Measurements from ENCODE around the gene TBL3. TPM values are rescaled to one million over a fixed set of nuclear protein-coding genes. Genes with fewer than 3 reads are reported as not detected.
"Not testable (repeated sequence)": the region's sequence is repeated elsewhere in the genome, so short reads cannot be mapped to it uniquely, and the experiment has no call there.

TBL3 gene
- total and polyA plus RNA-seq, 7 experiments from 2014 or later: 17.2 to 89.8 (median 32.8) TPM

DNA sequence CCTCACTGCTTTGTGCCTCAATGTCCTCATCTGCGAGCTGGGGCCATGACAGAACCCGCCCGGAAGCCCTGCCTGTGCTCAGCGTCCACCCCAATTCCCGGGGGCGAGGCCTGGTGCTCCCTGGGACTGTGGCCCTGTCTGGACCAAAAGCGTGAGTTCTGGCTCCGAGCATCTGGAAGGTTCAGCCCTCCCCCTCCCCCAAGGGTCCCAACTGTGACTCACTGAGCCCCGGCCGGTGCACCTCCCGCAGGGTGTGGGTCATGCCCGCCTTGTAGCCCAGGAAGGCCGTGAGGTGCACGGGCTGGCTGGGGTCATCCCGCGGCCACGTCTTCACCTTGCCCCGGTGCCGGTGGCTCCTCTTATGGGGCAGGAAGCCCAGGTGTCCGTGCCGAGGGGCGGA lies 18.1 kb upstream of the TBL3 start:
- Mint-ChIP-seq H3K27me3 (peaks cover 0 to 3% (median 0%) of the 10 kb centered on the region in 5 donors), H3K4me1 (no peaks in the 10 kb centered on the region), H3K4me3 (no peak overlapping the region), H3K27ac (no peak overlapping the region), H3K9me3 (no peaks in the 10 kb centered on the region), H3K36me3 (no peaks in the 10 kb centered on the region)
- CTCF ChIA-PET: no interaction called here
- no peak overlapping the region for H3K4me3 ChIP-seq (ENCODE audit: low read length)
- no peaks in the 10 kb centered on the region for H3K36me3 ChIP-seq (ENCODE audit: control insufficient read depth in 2 of 3, insufficient read depth in 3 of 3, low read length in 3 of 3)
- H3K27me3 ChIP-seq (ENCODE audit: control insufficient read depth in 2 of 2, insufficient read depth in 2 of 2, low read length in 2 of 2): no peaks in the 10 kb centered on the region
- no peak overlapping the region for H3K27ac ChIP-seq (ENCODE audit: low read depth, low read length)
- POLR2A ChIA-PET: interaction anchor here (0.6 to 1.9 kb wide), 2 partner anchors 11 to 142 kb away, joined by 4 to 5 read pairs; partner anchors contain the start of gene MSRB1
- DNase-seq: no peak
- peaks cover 0 to 2% of the 10 kb centered on the region in 2 donors for H3K4me1 ChIP-seq (ENCODE audit: control insufficient read depth in 2 of 2, insufficient read depth in 2 of 2, low read length in 2 of 2)
- intact Hi-C loops (cut with micrococcal nuclease): no loop called here
- no peaks in the 10 kb centered on the region for H3K9me3 ChIP-seq (ENCODE audit: control insufficient read depth in 2 of 3, low read length in 3 of 3)
- ATAC-seq: no peak

DNA sequence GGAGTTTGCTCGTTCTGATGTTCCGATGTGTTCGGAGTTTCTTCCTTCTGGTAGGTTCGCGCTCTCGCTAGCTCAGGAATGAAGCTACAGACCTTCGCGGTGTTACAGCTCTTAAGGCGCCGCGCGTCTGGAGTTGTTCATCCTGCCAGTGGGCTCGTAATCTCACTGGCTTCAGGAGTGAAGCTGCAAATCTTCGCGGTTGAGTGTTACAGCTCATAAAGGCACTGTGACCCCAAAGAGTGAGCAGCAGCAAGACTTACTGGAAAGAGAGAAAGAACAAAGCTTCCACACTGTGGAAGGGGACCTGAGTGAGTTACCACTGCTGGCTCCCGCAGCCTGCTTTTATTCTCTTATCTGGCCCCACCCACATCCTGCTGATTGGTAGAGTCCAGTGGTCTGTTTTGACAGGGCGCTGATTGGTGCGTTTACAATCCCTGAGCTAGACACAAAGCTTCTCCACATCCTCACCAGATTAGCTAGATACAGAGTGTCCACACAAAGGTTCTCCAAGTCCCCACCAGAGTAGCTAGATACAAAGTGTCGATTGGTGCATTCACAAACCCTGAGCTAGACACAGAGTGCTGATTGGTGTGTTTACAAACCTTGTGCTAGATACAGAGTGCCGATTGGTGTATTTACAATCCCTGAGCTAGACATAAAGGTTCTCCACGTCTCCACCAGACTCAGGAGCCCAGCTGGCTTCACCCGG lies 14.3 kb upstream of the TBL3 start:
- ATAC-seq; DNase-seq; H3K27me3 ChIP-seq (ENCODE audit: control insufficient read depth in 2 of 2, insufficient read depth in 2 of 2, low read length in 2 of 2); H3K27ac Mint-ChIP-seq; H3K36me3 Mint-ChIP-seq; H3K27ac ChIP-seq (ENCODE audit: low read depth, low read length); H3K9me3 ChIP-seq (ENCODE audit: control insufficient read depth in 2 of 3, low read length in 3 of 3); CTCF ChIA-PET; H3K9me3 Mint-ChIP-seq; H3K27me3 Mint-ChIP-seq; H3K4me3 ChIP-seq (ENCODE audit: low read length); intact Hi-C loops (cut with micrococcal nuclease); H3K4me3 Mint-ChIP-seq: not testable (repeated sequence)
- H3K4me1 Mint-ChIP-seq: peaks cover 11 to 25% (median 16%) of the 10 kb centered on the region in 7 donors
- POLR2A ChIA-PET: interaction anchor here (1.4 kb wide), 1 partner anchor 14 kb away, joined by 3 read pairs; no protein-coding TSS in a partner anchor
- peaks cover 0 to 15% (median 4%) of the 10 kb centered on the region in 3 experiments for H3K36me3 ChIP-seq (ENCODE audit: control insufficient read depth in 2 of 3, insufficient read depth in 3 of 3, low read length in 3 of 3)
- peaks cover 15 to 25% of the 10 kb centered on the region in 2 donors for H3K4me1 ChIP-seq (ENCODE audit: control insufficient read depth in 2 of 2, insufficient read depth in 2 of 2, low read length in 2 of 2)

DNA sequence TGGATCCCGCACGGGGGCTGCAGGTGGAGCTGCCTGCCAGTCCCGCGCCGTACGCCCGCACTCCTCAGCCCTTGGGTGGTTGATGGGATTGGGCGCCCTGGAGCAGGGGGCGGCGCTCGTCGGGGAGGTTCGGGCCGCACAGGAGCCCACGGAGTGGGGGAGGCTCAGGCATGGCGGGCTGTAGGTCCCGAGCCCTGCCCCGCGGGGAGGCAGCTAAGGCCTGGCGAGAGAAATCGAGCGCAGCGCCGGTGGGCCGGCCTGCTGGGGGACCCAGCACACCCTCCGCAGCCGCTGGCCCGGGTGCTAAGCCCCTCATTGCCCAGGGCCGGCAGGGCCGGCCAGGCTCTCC lies 13.7 kb upstream of the TBL3 start:
- intact Hi-C loops (cut with micrococcal nuclease); DNase-seq; CTCF ChIA-PET; ATAC-seq; H3K27ac ChIP-seq (ENCODE audit: low read depth, low read length); H3K9me3 ChIP-seq (ENCODE audit: control insufficient read depth in 2 of 3, low read length in 3 of 3); H3K27me3 ChIP-seq (ENCODE audit: control insufficient read depth in 2 of 2, insufficient read depth in 2 of 2, low read length in 2 of 2); H3K4me3 ChIP-seq (ENCODE audit: low read length); H3K9me3 Mint-ChIP-seq; H3K4me3 Mint-ChIP-seq; H3K27ac Mint-ChIP-seq; H3K27me3 Mint-ChIP-seq: not testable (repeated sequence)
- POLR2A ChIA-PET: interaction anchor here (1.4 to 3.4 kb wide), 2 partner anchors 13 to 15 kb away, joined by 3 to 38 read pairs; partner anchors contain the start of gene TBL3
- peaks cover 3 to 20% (median 9%) of the 10 kb centered on the region in 3 experiments for H3K36me3 ChIP-seq (ENCODE audit: control insufficient read depth in 2 of 3, insufficient read depth in 3 of 3, low read length in 3 of 3)
- H3K4me1 ChIP-seq (ENCODE audit: control insufficient read depth in 2 of 2, insufficient read depth in 2 of 2, low read length in 2 of 2): peaks cover 15 to 30% of the 10 kb centered on the region in 2 donors
- Mint-ChIP-seq H3K36me3 (peaks cover 0 to 14% (median 5%) of the 10 kb centered on the region in 5 donors), H3K4me1 (peaks cover 11 to 30% (median 17%) of the 10 kb centered on the region in 7 donors)

DNA sequence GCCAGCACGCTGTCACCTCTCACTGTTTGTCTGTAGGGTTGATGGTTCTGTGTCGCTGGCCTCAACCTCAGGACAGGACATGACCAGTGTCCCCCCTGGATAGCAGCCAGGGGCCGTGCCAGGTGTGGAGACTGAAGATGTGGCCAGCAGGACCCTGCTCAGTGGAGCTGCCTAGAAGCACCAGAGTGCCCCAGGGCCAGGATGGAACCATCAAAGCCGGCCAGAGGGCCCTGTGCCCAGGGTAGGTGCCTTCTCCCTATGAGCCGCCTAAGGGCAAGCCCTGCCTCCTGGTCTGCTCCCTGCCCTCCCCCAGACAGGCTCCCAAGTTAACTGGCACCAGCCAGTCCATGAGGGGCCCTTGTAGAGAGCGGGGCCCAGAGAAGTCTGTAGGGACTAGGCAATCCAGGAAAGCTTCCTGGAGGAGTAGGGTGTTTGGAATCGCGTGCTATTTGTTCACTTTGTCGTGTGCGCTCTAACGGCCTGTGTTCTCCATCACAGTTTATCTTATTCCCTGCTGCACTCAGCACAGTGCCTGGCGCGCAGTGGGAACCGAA lies 13.1 kb upstream of the TBL3 start:
- H3K36me3 Mint-ChIP-seq: peaks cover 3 to 21% (median 8%) of the 10 kb centered on the region in 5 donors
- H3K27me3 Mint-ChIP-seq: peaks cover 0 to 2% (median 0%) of the 10 kb centered on the region in 5 donors
- Histone ChIP-seq H3K4me1 (ENCODE audit: control insufficient read depth in 2 of 2, insufficient read depth in 2 of 2, low read length in 2 of 2) (peaks cover 21 to 36% of the 10 kb centered on the region in 2 donors), H3K4me3 (ENCODE audit: low read length) (peak overlapping the region; percentile 86), H3K9me3 (ENCODE audit: control insufficient read depth in 2 of 3, low read length in 3 of 3) (no peaks in the 10 kb centered on the region), H3K27ac (ENCODE audit: low read depth, low read length) (no peak overlapping the region), H3K36me3 (ENCODE audit: control insufficient read depth in 2 of 3, insufficient read depth in 3 of 3, low read length in 3 of 3) (peaks cover 8 to 26% (median 10%) of the 10 kb centered on the region in 3 experiments), H3K27me3 (ENCODE audit: control insufficient read depth in 2 of 2, insufficient read depth in 2 of 2, low read length in 2 of 2) (no peaks in the 10 kb centered on the region)
- DNase-seq: no peak
- intact Hi-C loops (cut with micrococcal nuclease): loop anchor here (1.0 kb wide), 7 partner anchors 13 to 195 kb away; partner anchors contain the start of genes MSRB1 (in 2 of the 2), GFER (in 1 of the 2), NTHL1 (in 1 of the 2) and TSC2 (in 1 of the 2)
- CTCF ChIA-PET: interaction anchor here (0.7 kb wide), 1 partner anchor 182 kb away, joined by 3 read pairs; no protein-coding TSS in a partner anchor
- POLR2A ChIA-PET: interaction anchor here (0.6 to 3.4 kb wide), 4 partner anchors 12 to 32 kb away, joined by 3 to 38 read pairs (median 4); partner anchors contain the start of genes MSRB1 and TBL3
- peak; percentile 17 for ATAC-seq
- H3K27ac Mint-ChIP-seq: peak overlapping the region in 8 of 9 donors; percentile 44 to 95 (median 86)
- peaks cover 0 to 3% (median 0%) of the 10 kb centered on the region in 11 donors for H3K9me3 Mint-ChIP-seq
- peak overlapping the region; percentile 75 to 97 (median 91) for H3K4me3 Mint-ChIP-seq
- H3K4me1 Mint-ChIP-seq: peaks cover 15 to 37% (median 23%) of the 10 kb centered on the region in 7 donors

DNA sequence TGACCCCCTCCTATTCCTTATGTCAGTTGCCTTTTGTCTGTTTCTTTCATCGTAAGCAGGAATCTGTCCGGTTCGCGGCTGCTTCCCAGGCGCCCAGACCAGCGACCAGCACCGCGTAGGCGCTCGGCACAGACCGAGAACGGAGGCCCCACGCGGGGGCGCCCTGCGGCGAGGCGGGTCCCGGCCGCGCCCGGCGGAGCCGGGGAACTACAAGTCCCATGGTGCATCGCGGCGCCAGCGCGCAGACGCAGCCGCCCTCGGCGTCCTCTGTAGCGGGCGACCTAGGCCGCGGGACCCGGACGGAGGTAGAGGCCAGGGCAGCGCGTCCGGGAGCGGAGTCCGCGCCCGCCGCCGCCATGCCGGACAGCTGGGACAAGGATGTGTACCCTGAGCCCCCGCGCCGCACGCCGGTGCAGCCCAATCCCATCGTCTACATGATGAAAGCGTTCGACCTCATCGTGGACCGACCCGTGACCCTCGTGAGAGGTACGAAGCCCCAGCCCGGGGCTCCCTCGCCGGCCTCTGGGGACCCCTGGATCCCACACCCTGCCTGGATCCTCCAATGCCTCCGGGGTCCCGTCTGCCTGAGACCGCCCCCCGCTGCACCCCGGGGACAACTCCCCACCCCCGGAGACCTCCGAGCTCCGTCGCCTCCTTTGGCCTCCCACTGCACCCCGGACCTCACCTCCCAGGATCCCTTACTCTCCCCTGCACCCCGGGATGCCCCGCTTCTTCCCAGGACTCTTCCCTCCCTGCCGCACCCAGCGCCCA lies 12.4 kb upstream of the TBL3 start, which contains the start of gene NDUFB10:
Gene NDUFB10, plus strand, starts transcription at position 270 of the 771 bp plus-strand sequence. Its CDS starts 87 bp downstream, at position 357.
- DNase-seq: peak; percentile 80 to 98 (median 89)

More for the DNA sequence above, 12.4 kb upstream of the TBL3 start, which contains the start of gene NDUFB10:
- Histone ChIP-seq H3K27ac (ENCODE audit: low read depth, low read length) (peak within 1 kb of the TSS; percentile 92), H3K27me3 (ENCODE audit: control insufficient read depth in 2 of 2, insufficient read depth in 2 of 2, low read length in 2 of 2) (no peaks in the 10 kb centered on the region), H3K9me3 (ENCODE audit: control insufficient read depth in 2 of 3, low read length in 3 of 3) (no peaks in the 10 kb centered on the region), H3K4me1 (ENCODE audit: control insufficient read depth in 2 of 2, insufficient read depth in 2 of 2, low read length in 2 of 2) (peaks cover 25 to 38% of the 10 kb centered on the region in 2 donors), H3K4me3 (ENCODE audit: low read length) (peak within 1 kb of the TSS; percentile 86), H3K36me3 (ENCODE audit: control insufficient read depth in 2 of 3, insufficient read depth in 3 of 3, low read length in 3 of 3) (peaks cover 8 to 26% (median 10%) of the 10 kb centered on the region in 3 experiments)
- intact Hi-C loops (cut with micrococcal nuclease): loop anchor here (1.0 to 10.0 kb wide), 9 partner anchors 12 to 553 kb away; partner anchors contain the start of genes MSRB1 (in 2 of the 2), ATP6V0C (in 1 of the 2), CRAMP1 (in 1 of the 2) and GFER (in 1 of the 2)
- ATAC-seq: peak; percentile 97
- ChIA-PET CTCF (interaction anchor here (0.7 kb wide), 1 partner anchor 181 kb away, joined by 3 read pairs; no protein-coding TSS in a partner anchor), POLR2A (interaction anchor here (0.6 to 3.4 kb wide), 10 partner anchors 11 to 196 kb away, joined by 3 to 38 read pairs (median 4); partner anchors contain the start of genes MSRB1, TBL3 and TRAF7)
- H3K27ac Mint-ChIP-seq: peak within 1 kb of the TSS; percentile 82 to 95 (median 90)
- H3K4me1 Mint-ChIP-seq: peaks cover 21 to 41% (median 27%) of the 10 kb centered on the region in 7 donors
- peaks cover 0 to 3% (median 0%) of the 10 kb centered on the region in 11 donors for H3K9me3 Mint-ChIP-seq
- peaks cover 3 to 25% (median 10%) of the 10 kb centered on the region in 5 donors for H3K36me3 Mint-ChIP-seq
- peak within 1 kb of the TSS; percentile 85 to 97 (median 91) for H3K4me3 Mint-ChIP-seq
- peaks cover 0 to 2% (median 0%) of the 10 kb centered on the region in 5 donors for H3K27me3 Mint-ChIP-seq

Measured in naive thymus-derived CD4-positive, alpha-beta T cell (primary cell).